DMS114 treated with DMSO at 0.1 percent for 48 hours (cell line): ENCODE results near the gene REXO1.

Source experiments
- DNase-seq: peaks from one replicate; lab custom pipeline; 2025; ENCODE audit not compliant: unreplicated experiment; lab: John Stamatoyannopoulos, UW

The REXO1 gene

GRCh38 chr19:1849132-1849474, 820 bp upstream of the REXO1 start:
- no peak for DNase-seq

- no peak for DNase-seq
These were observed 442 bp downstream of the REXO1 start for GRCh38 chr19:1847684-1848398.

GRCh38 chr19:1847348-1847683, 967 bp downstream of the REXO1 start:
- DNase-seq = no peak

- no peak for DNase-seq
These were observed 1.6 kb downstream of the REXO1 start for GRCh38 chr19:1846517-1847204.

- no peak for DNase-seq
These were observed 2.6 kb downstream of the REXO1 start for GRCh38 chr19:1845642-1846041.

GRCh38 chr19:1845125-1845515, 3.2 kb downstream of the REXO1 start:
- DNase-seq = no peak

- no peak for DNase-seq
These were observed 3.7 kb downstream of the REXO1 start for GRCh38 chr19:1844513-1845124.

GRCh38 chr19:1843646-1844394, 4.5 kb downstream of the REXO1 start:
- DNase-seq = no peak

GRCh38 chr19:1843116-1843515, 5.2 kb downstream of the REXO1 start:
- no peak for DNase-seq

- DNase-seq = no peak
These were observed 6.9 kb downstream of the REXO1 start for GRCh38 chr19:1841209-1841924.

- no peak for DNase-seq
These were observed 7.7 kb downstream of the REXO1 start for GRCh38 chr19:1840541-1841115.

GRCh38 chr19:1839658-1840540, 8.4 kb downstream of the REXO1 start:
- no peak for DNase-seq

GRCh38 chr19:1837625-1838105, 10.6 kb downstream of the REXO1 start:
- no peak for DNase-seq

- no peak for DNase-seq
These were observed 11.1 kb downstream of the REXO1 start for GRCh38 chr19:1837222-1837565.

- DNase-seq = no peak
These were observed 11.6 kb downstream of the REXO1 start for GRCh38 chr19:1836458-1837221.

- DNase-seq = no peak
These were observed 14.7 kb downstream of the REXO1 start for GRCh38 chr19:1833540-1833939.

- no peak for DNase-seq
These were observed 16.1 kb downstream of the REXO1 start for GRCh38 chr19:1832046-1832663.

- no peak for DNase-seq
These were observed 17.3 kb downstream of the REXO1 start for GRCh38 chr19:1830978-1831377.

GRCh38 chr19:1830568-1830967, 17.7 kb downstream of the REXO1 start:
- no peak for DNase-seq
